Esophagus muscularis mucosa (tissue), 3 donors: Measurements from ENCODE around the gene C4orf33.

Source experiments
- CTCF ChIP-seq, 3 experiments: fragments of 200-600 bp in 2 of 3; fragments of 450-650 bp in 1 of 3; sonication (generic) in 2 of 3; IDR thresholded peaks; one replicate each; pipeline ENCODE4 v1.5.1; 2017 to 2019; ENCODE audit warnings: antibody characterized with exemption in 3 of 3, mild to moderate bottlenecking in 2 of 3, moderate library complexity in 1 of 3
- POLR2AphosphoS5 ChIP-seq, 2 donors: sonication (generic); formaldehyde crosslinking; IDR thresholded peaks; one replicate each; pipeline ENCODE4 v1.6.1; 2017; ENCODE audit warnings: antibody characterized with exemption in 2 of 2

GRCh38 chr4:129111919-129112318, 16.0 kb downstream of the C4orf33 start:
- TF ChIP-seq POLR2AphosphoS5 (IDR thresholded peaks at IDR 0.05), result no peak
- TF ChIP-seq CTCF (IDR thresholded peaks at IDR 0.05), result no peak
